Neural crest cell (in vitro differentiated cells): ENCODE data around the gene PLEKHF1. TPM values are rescaled to one million over a fixed set of nuclear protein-coding genes. Genes with fewer than 3 reads are reported as not detected.

Source experiments
- DNase-seq: peaks from one replicate; pipeline ENCODE4 v3.0.0; 2021; ENCODE audit warnings: low read depth, mixed read lengths, low spot score
- H3K27ac Mint-ChIP-seq: one replicate; pipeline ENCODE4 v1.8.0; 2021; ENCODE audit warnings: mild to moderate bottlenecking, mixed read lengths; ENCODE audit not compliant: unreplicated experiment
- H3K27me3 Mint-ChIP-seq: 2 replicates; pipeline ENCODE4 v1.8.0; 2021; ENCODE audit warnings: low read depth, mild to moderate bottlenecking, mixed read lengths
- H3K36me3 Mint-ChIP-seq: 2 replicates; pipeline ENCODE4 v1.8.0; 2021; ENCODE audit warnings: low read depth, mild to moderate bottlenecking, mixed read lengths
- H3K4me1 Mint-ChIP-seq: 2 replicates; pipeline ENCODE4 v1.8.0; 2021; ENCODE audit warnings: mixed read lengths
- H3K4me3 Mint-ChIP-seq: one replicate; pipeline ENCODE4 v1.8.0; 2021; ENCODE audit warnings: mild to moderate bottlenecking, mixed read lengths
- H3K9me3 Mint-ChIP-seq: 2 replicates; pipeline ENCODE4 v1.8.0; 2021; ENCODE audit warnings: mixed read lengths
- CTCF ChIP-seq: fragments of 200-600 bp; sonication (generic); conservative IDR thresholded peaks from 2 replicates; pipeline ENCODE4 v1.5.0; 2021; ENCODE audit warnings: antibody characterized with exemption, mild to moderate bottlenecking
- total RNA-seq: library from RNA; stranded (reverse); gene quantifications from 2 replicates; pipeline ENCODE4 v1.2.1, GENCODE V29; 2021

Gene PLEKHF1
- total RNA-seq, 1 donor from 2014 or later: 1.2 TPM

GRCh38 chr19:29699861-29700260, 34.6 kb downstream of the PLEKHF1 start:
- H3K36me3 Mint-ChIP-seq: peaks cover under 1% of the 10 kb centered on the region
- H3K9me3 Mint-ChIP-seq: no peaks in the 10 kb centered on the region
- H3K27me3 Mint-ChIP-seq: no peaks in the 10 kb centered on the region
- no peak overlapping the region for H3K4me3 Mint-ChIP-seq
- DNase-seq: no peak
- H3K4me1 Mint-ChIP-seq: peaks cover 1% of the 10 kb centered on the region
- TF ChIP-seq CTCF: no peak
- peak overlapping the region; percentile 12 for H3K27ac Mint-ChIP-seq

GRCh38 chr19:29700498-29700897, 35.2 kb downstream of the PLEKHF1 start:
- Mint-ChIP-seq H3K36me3 (peaks cover 3% of the 10 kb centered on the region), H3K4me1 (no peaks in the 10 kb centered on the region), H3K27me3 (no peaks in the 10 kb centered on the region), H3K4me3 (no peak overlapping the region), H3K9me3 (no peaks in the 10 kb centered on the region), H3K27ac (no peak overlapping the region)
- no peak for TF ChIP-seq CTCF
- DNase-seq: no peak

- H3K27ac Mint-ChIP-seq: no peak overlapping the region
- H3K27me3 Mint-ChIP-seq: no peaks in the 10 kb centered on the region
- H3K36me3 Mint-ChIP-seq: peaks cover 3% of the 10 kb centered on the region
- no peak for DNase-seq
- H3K4me1 Mint-ChIP-seq: no peaks in the 10 kb centered on the region
- TF ChIP-seq CTCF: no peak
- no peak overlapping the region for H3K4me3 Mint-ChIP-seq
- no peaks in the 10 kb centered on the region for H3K9me3 Mint-ChIP-seq
Measured at GRCh38 chr19:29702161-29702962, 37.1 kb downstream of the PLEKHF1 start.

GRCh38 chr19:29702963-29703320, 37.7 kb downstream of the PLEKHF1 start:
- Mint-ChIP-seq H3K27ac (no peak overlapping the region), H3K4me3 (no peak overlapping the region), H3K9me3 (no peaks in the 10 kb centered on the region), H3K36me3 (peaks cover 3% of the 10 kb centered on the region), H3K27me3 (no peaks in the 10 kb centered on the region), H3K4me1 (no peaks in the 10 kb centered on the region)
- TF ChIP-seq CTCF: no peak
- no peak for DNase-seq

- no peak for DNase-seq
- Mint-ChIP-seq H3K36me3 (peaks cover 3% of the 10 kb centered on the region), H3K9me3 (no peaks in the 10 kb centered on the region), H3K4me1 (peaks cover 6% of the 10 kb centered on the region), H3K27ac (no peak overlapping the region), H3K27me3 (no peaks in the 10 kb centered on the region), H3K4me3 (no peak overlapping the region)
- TF ChIP-seq CTCF: no peak
Measured at GRCh38 chr19:29704562-29705558, 39.6 kb downstream of the PLEKHF1 start.
